GM12878 (cell line): ENCODE measurements around the gene PDE11A. TPM values are rescaled to one million over a fixed set of nuclear protein-coding genes. Genes with fewer than 3 reads are reported as not detected.
"Not testable (repeated sequence)": the region's sequence is repeated elsewhere in the genome, so short reads cannot be mapped to it uniquely, and the experiment has no call there.

Experiments
- ATAC-seq: fragments of 200-7000 bp; cut with Tn5 transposase; 3 replicates; pipeline ENCODE4 v1.9.1; 2020; ENCODE audit warnings: mild to moderate bottlenecking, moderate library complexity
- BruUV-seq: library from RNA; stranded (reverse); fragments of 400-500 nt; replicated peaks from 2 replicates; lab custom pipeline; 2021; lab: Mats Ljungman, UMichigan
- CTCF ChIA-PET: fragments of 300-600 bp; sonication (Branson Sonifier 250); formaldehyde crosslinking; extraction: SDS; loops from one replicate; lab custom pipeline; 2021; ENCODE audit warnings: inconsistent platforms; lab: Yijun Ruan, JAX
- POLR2A ChIA-PET: fragments of 350-600 bp; formaldehyde crosslinking; extraction: SDS; loops from one replicate; lab custom pipeline; 2021; ENCODE audit warnings: inconsistent platforms; lab: Charles Lee
- RAD21 ChIA-PET: fragments of 300-600 bp; sonication (Branson Sonifier 250); formaldehyde crosslinking; loops from one replicate; lab custom pipeline; 2023; ENCODE audit warnings: antibody characterized with exemption; ENCODE audit not compliant: unreplicated experiment; lab: Charles Lee
- SMC1A ChIA-PET: fragments of 300-600 bp; sonication (Branson Sonifier 250); formaldehyde crosslinking; loops from one replicate; lab custom pipeline; 2023; ENCODE audit not compliant: unreplicated experiment, uncharacterized antibody; lab: Charles Lee
- DNase-seq: peaks from one replicate; pipeline ENCODE4 v3.0.0-alpha.2; 2011; ENCODE audit warnings: low read depth, low spot score
- FAIRE-seq: peaks from 3 replicates; lab custom pipeline; 2011; peaks lifted over from hg19 to GRCh38; lab: Jason Lieb, UNC
- H2AFZ ChIP-seq: 2 replicates; pipeline ENCODE4 v1.6.0; 2011; ENCODE audit warnings: low read depth, low read length, control low read depth; ENCODE audit not compliant: control insufficient read depth
- H3K27ac ChIP-seq: 2 replicates; pipeline ENCODE4 v1.5.1; 2011; ENCODE audit warnings: control low read depth; ENCODE audit not compliant: control insufficient read depth, insufficient read depth
- H3K27me3 ChIP-seq, 2 experiments: replicated peaks in 1 of 2; 2 replicates each; pipeline versions ENCODE4 v1.6.0 to v1.6.1; 2011; ENCODE audit warnings: low read length in 1 of 2; ENCODE audit not compliant: control insufficient read depth in 2 of 2, insufficient read depth in 2 of 2
- H3K36me3 ChIP-seq, 2 experiments: 2 replicates each; pipeline ENCODE4 v1.5.1; 2011; ENCODE audit warnings: low read length in 1 of 2; ENCODE audit not compliant: control insufficient read depth in 2 of 2, insufficient read depth in 2 of 2
- H3K4me1 ChIP-seq: 2 replicates; pipeline ENCODE4 v1.6.1; 2011; ENCODE audit warnings: mild to moderate bottlenecking, low read length, moderate library complexity, mixed read lengths; ENCODE audit not compliant: control insufficient read depth, insufficient read depth
- H3K4me2 ChIP-seq: 2 replicates; pipeline ENCODE4 v1.6.0; 2011; ENCODE audit warnings: control low read depth; ENCODE audit not compliant: control insufficient read depth, insufficient read depth
- H3K4me3 ChIP-seq: fragments of 200-600 bp; sonication (generic); 2 replicates; pipeline ENCODE4 v1.5.1; 2016
- H3K79me2 ChIP-seq: 2 replicates; pipeline ENCODE4 v1.6.0; 2011; ENCODE audit warnings: low read length; ENCODE audit not compliant: control insufficient read depth, insufficient read depth
- H3K9ac ChIP-seq: 2 replicates; pipeline ENCODE4 v1.8.0; 2011; ENCODE audit warnings: low read length, control low read depth, mixed read lengths; ENCODE audit not compliant: control insufficient read depth, insufficient read depth
- H3K9me3 ChIP-seq: replicated peaks from 3 replicates; pipeline ENCODE4 v1.5.1; 2011; ENCODE audit warnings: mild to moderate bottlenecking, low read length; ENCODE audit not compliant: control insufficient read depth, insufficient read depth
- H4K20me1 ChIP-seq: 2 replicates; pipeline ENCODE4 v1.6.0; 2011; ENCODE audit not compliant: control insufficient read depth, insufficient read depth
- CBX5 ChIP-seq: sonication (generic); IDR thresholded peaks from 2 replicates; pipeline ENCODE4 v1.6.1; 2016; ENCODE audit warnings: low read depth, moderate library complexity, mild to moderate bottlenecking, inconsistent platforms
- HDAC6 ChIP-seq: fragments of 200-600 bp; sonication (generic); IDR thresholded peaks from one replicate; pipeline ENCODE4 v1.8.0; 2017; ENCODE audit warnings: antibody characterized with exemption; ENCODE audit not compliant: unreplicated experiment
- JUNB ChIP-seq: IDR thresholded peaks from 2 replicates; pipeline ENCODE4 v1.6.1; 2016; ENCODE audit warnings: antibody characterized with exemption, mild to moderate bottlenecking
- MXI1 ChIP-seq: fragments of 150-350 bp; IDR thresholded peaks from 2 replicates; pipeline ENCODE4 v1.6.1; 2011; ENCODE audit warnings: low read depth, mild to moderate bottlenecking, inconsistent platforms, low read length, improper control_type of control experiment
- MYB ChIP-seq: fragments of 150-350 bp; IDR thresholded peaks from 2 replicates; pipeline ENCODE4 v1.6.1; 2014; ENCODE audit warnings: mild to moderate bottlenecking, low read depth, low read length, borderline replicate concordance
- TAF1 ChIP-seq: IDR thresholded peaks from 2 replicates; pipeline ENCODE4 v1.6.1; 2011; ENCODE audit warnings: mild to moderate bottlenecking, low read depth, low read length, borderline replicate concordance
- WGBS: methylation state at CpG from one replicate; pipeline ENCODE4 v1.1.6; 2016; ENCODE audit warnings: low lambda C conversion rate; ENCODE audit not compliant: insufficient replicate concordance, insufficient coverage; ENCODE audit errors: missing lambda C conversion rate; 5-methylcytosine and 5-hydroxymethylcytosine counted together
- in situ Hi-C: fragments of 300-500 bp; cut with MboI; formaldehyde crosslinking; loops from 9 replicates; pipeline ENCODE4 v1.14.3; 2018; ENCODE audit warnings: mixed read lengths
- intact Hi-C: fragments of 100-400 bp; cut with micrococcal nuclease; formaldehyde crosslinking; loops from one replicate; pipeline ENCODE4 v1.14.2; 2022; ENCODE audit not compliant: unreplicated experiment
- polyA plus RNA-seq, 11 experiments: library from polyadenylated mRNA; depleted of rRNA in 4 of 11; unstranded in 6 of 11; stranded (reverse) in 5 of 11; fragments of >200 nt; fragmentation: Nextera tagmentation in 4 of 11; fragmentation: Illumina TruSeq in 1 of 11; extraction: Ambion mirVana in 4 of 11; extraction: Trizol in 1 of 11; gene quantifications; 1 replicate in 1 of 11; 2 replicates in 10 of 11; pipeline versions ENCODE4 v1.2.1 to v1.2.3, GENCODE V29; 2011 to 2016; ENCODE audit warnings: inconsistent platforms in 2 of 11, missing spikeins in 2 of 11, low read depth in 1 of 11
- total RNA-seq, 4 experiments: library from RNA; depleted of rRNA in 3 of 4; stranded (reverse); fragments of >200 nt in 3 of 4; fragmentation: Illumina TruSeq in 1 of 4; extraction: Trizol in 1 of 4; gene quantifications; 2 replicates each; pipeline versions ENCODE4 v1.2.1 to v1.2.3, GENCODE V29; 2013 to 2021
- TF ChIP-seq, protein P1 (sequence below): IDR thresholded peaks from 2 replicates; pipeline ENCODE4 v1.6.1; 2012; ENCODE audit warnings: low read length, inconsistent platforms

Gene PDE11A
- total and polyA plus RNA-seq, 10 of the 15 experiments (the other 5 are each of a cell fraction or from before 2014, with no cell fraction given) = 0.01 to 0.17 (median 0.06) TPM; not detected in 5

DNA sequence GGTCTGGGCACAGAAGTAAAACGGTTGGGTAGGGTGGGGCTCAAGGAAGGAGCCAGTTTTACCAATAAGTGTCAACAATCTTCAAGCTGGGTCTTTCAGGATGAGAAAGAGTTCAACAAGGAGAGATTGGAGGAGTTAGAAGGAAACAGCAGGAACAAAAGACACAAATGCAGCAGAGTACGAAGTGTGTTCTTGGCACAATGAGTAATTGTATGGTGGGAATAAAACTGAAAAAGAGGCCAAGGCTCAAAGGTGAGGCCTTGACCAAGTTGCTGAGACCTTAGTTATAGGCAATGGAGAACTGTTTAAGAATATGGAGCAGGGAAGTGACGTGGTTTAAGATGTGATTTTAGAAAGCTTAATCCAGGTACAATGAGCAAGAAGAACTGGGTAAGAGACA, 230.3 kb downstream of the PDE11A start (continued):
- TF ChIP-seq TAF1 (no peak), JUNB (no peak), HDAC6 (no peak), MYB (no peak), CBX5 (no peak), MXI1 (no peak)
- TF ChIP-seq, protein P1, sequence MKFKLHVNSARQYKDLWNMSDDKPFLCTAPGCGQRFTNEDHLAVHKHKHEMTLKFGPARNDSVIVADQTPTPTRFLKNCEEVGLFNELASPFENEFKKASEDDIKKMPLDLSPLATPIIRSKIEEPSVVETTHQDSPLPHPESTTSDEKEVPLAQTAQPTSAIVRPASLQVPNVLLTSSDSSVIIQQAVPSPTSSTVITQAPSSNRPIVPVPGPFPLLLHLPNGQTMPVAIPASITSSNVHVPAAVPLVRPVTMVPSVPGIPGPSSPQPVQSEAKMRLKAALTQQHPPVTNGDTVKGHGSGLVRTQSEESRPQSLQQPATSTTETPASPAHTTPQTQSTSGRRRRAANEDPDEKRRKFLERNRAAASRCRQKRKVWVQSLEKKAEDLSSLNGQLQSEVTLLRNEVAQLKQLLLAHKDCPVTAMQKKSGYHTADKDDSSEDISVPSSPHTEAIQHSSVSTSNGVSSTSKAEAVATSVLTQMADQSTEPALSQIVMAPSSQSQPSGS = no peak

DNA sequence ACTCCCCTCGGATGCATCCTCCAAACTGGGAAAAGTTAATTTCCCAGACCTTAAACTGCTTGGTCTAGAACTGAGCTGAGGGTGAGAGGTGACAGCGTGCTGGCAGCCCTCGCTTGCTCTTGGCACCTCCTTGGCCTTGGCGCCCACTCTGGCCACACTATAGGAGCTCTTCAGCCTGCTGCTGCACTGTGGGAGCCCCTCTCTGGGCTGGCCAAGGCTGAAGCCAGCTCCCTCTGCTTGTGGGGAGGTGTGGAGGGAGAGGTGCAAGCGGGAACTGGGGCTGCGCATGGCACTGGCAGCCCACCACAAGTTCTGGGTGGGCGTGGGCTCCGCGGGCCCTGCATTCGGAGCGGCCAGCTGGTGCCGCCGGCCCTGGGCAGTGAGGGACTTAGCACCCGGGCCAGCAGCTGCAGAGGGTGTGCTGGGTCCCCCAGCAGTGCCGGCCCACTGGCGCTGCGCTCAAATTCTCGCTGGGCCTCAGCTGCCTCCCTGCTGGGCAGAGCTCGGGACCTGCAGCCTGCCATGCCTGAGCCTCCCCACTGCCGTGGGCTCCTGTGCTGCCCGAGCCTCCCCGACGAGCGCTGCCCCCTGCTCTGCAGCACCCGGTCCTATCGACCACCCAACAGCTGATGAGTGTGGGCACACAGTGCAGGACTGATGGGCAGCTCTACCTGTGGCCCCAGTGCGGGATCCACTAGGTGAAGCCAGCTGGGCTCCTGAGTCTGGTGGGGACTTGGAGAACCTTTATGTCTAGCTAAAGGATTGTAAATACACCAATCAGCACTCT, 237.0 kb downstream of the PDE11A start:
- ATAC-seq, SMC1A ChIA-PET: not testable (repeated sequence)

More for the DNA sequence above, 237.0 kb downstream of the PDE11A start:
- H4K20me1 ChIP-seq, H3K4me2 ChIP-seq, H3K27me3 ChIP-seq, H3K9ac ChIP-seq, H3K27ac ChIP-seq, H3K79me2 ChIP-seq, POLR2A ChIA-PET, H3K36me3 ChIP-seq, H2AFZ ChIP-seq, in situ Hi-C loops, DNase-seq, FAIRE-seq, CTCF ChIA-PET, H3K4me1 ChIP-seq, intact Hi-C loops, RAD21 ChIA-PET, H3K9me3 ChIP-seq, BruUV-seq, H3K4me3 ChIP-seq: not testable (repeated sequence)
- WGBS = 64% methylated on average over 19 of the region's 27 CpGs
